ENCODE measurements around the gene GTSE1.

DNA sequence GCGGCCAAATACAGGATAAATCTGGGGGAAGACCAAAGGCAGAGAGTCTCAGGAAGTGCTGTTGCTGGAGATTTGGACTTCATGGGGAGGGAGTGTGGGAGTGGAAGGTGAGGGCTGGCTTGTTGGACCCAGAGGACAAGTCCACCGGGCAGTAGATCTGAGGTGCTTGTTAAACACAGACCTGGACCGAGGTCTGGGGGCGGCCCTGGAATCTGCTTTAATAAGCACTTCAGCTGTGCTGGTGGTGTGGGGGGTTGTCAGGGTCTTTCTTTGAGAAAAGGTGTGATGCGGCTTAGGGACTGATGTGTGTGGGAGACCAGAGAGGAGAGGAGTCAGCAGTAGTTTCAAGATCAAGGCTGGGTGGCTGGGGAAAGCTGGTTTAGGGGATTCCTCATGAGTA is 43.3 kb downstream of the GTSE1 start:
- TF ChIP-seq TAF1 (IDR thresholded peaks at IDR 0.05; ENCODE audit: borderline replicate concordance, insufficient read depth, low read length) (no peak), POLR2AphosphoS5 (IDR thresholded peaks at IDR 0.05; ENCODE audit: low read depth, low read length) (no peak)
- TF ChIP-seq, protein P1, sequence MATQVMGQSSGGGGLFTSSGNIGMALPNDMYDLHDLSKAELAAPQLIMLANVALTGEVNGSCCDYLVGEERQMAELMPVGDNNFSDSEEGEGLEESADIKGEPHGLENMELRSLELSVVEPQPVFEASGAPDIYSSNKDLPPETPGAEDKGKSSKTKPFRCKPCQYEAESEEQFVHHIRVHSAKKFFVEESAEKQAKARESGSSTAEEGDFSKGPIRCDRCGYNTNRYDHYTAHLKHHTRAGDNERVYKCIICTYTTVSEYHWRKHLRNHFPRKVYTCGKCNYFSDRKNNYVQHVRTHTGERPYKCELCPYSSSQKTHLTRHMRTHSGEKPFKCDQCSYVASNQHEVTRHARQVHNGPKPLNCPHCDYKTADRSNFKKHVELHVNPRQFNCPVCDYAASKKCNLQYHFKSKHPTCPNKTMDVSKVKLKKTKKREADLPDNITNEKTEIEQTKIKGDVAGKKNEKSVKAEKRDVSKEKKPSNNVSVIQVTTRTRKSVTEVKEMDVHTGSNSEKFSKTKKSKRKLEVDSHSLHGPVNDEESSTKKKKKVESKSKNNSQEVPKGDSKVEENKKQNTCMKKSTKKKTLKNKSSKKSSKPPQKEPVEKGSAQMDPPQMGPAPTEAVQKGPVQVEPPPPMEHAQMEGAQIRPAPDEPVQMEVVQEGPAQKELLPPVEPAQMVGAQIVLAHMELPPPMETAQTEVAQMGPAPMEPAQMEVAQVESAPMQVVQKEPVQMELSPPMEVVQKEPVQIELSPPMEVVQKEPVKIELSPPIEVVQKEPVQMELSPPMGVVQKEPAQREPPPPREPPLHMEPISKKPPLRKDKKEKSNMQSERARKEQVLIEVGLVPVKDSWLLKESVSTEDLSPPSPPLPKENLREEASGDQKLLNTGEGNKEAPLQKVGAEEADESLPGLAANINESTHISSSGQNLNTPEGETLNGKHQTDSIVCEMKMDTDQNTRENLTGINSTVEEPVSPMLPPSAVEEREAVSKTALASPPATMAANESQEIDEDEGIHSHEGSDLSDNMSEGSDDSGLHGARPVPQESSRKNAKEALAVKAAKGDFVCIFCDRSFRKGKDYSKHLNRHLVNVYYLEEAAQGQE (IDR thresholded peaks at IDR 0.05; ENCODE audit: insufficient read depth in 1 of 2, low read depth in 2 of 2, low read length in 2 of 2) = no peak
